HG02588 (cell line): ENCODE results near the gene LNPK.
"Not testable (repeated sequence)": the region's sequence is repeated elsewhere in the genome, so short reads cannot be mapped to it uniquely, and the experiment has no call there.

ENCODE experiments used
- ATAC-seq: cut with Tn5 transposase; IDR thresholded peaks from one replicate; pipeline ENCODE4 v1.9.1; 2021; ENCODE audit warnings: mild to moderate bottlenecking, moderate library complexity; ENCODE audit not compliant: unreplicated experiment

LNPK gene, protein sequence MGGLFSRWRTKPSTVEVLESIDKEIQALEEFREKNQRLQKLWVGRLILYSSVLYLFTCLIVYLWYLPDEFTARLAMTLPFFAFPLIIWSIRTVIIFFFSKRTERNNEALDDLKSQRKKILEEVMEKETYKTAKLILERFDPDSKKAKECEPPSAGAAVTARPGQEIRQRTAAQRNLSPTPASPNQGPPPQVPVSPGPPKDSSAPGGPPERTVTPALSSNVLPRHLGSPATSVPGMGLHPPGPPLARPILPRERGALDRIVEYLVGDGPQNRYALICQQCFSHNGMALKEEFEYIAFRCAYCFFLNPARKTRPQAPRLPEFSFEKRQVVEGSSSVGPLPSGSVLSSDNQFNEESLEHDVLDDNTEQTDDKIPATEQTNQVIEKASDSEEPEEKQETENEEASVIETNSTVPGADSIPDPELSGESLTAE

DNA sequence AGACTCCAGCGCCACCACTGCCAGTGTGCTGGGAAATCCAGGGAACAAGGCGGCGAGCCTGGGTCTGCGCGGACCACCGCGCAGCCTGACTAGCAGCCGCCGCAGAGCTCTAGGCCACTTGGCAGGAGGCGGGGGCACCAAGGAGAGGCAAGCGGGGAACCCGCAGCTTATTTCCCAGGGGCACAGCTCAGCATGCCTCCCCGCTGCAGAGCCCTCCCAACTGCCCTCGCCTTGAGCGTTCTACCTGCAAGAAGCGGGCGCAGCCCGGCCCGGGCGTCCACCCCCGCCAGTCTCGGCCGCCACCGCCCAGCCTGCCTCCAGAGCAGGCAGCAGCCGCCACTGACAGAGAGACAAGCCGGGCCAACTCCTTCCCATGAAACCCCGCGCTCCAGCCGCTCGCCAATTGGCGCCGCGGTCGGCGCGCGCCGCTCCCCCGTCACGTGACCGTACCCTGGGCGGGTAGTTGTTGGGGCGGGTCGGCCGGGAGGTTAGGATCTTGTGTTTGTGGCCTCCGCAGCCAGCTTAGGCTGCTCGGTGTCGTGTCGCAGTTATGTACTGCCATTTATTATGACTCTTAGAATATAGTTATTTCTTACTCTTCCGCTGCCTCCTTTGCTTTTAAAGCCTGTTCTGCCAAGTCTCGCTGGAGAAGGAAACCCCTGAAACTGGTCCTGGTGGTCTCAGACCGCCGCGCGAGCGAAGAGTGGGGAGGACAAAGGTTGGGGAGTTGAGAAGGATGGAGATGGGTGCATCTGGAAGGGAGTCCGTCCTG lies at the start of gene LNPK:
Gene LNPK, minus strand, starts transcription at position 352 of the 772 bp plus-strand sequence. CDS start 6,683 bp downstream, outside the sequence.
- peak; percentile 92 for ATAC-seq

- ATAC-seq: no peak
Measured at GRCh38 chr2:176039375-176039774, 37.3 kb upstream of the LNPK start.

DNA sequence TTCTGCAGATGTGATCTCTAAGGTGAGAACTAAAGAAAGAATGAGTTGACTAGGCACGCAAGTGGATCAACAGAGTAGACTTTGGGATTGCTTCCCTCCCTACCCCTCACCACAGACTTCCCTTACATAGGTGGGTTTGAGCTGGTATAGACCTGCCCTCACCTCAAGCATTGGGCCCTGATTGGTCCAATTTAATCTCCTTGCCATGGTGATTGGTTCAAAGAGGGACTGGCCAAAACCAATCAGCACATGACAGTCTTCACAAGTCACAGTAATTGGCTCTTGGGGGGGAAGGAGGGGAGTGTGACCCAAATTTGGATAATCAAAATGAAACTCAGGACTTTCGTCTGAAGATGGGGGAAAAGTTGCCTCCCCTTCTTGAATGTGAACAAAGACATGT lies 36.6 kb upstream of the LNPK start:
- no peak for ATAC-seq

DNA sequence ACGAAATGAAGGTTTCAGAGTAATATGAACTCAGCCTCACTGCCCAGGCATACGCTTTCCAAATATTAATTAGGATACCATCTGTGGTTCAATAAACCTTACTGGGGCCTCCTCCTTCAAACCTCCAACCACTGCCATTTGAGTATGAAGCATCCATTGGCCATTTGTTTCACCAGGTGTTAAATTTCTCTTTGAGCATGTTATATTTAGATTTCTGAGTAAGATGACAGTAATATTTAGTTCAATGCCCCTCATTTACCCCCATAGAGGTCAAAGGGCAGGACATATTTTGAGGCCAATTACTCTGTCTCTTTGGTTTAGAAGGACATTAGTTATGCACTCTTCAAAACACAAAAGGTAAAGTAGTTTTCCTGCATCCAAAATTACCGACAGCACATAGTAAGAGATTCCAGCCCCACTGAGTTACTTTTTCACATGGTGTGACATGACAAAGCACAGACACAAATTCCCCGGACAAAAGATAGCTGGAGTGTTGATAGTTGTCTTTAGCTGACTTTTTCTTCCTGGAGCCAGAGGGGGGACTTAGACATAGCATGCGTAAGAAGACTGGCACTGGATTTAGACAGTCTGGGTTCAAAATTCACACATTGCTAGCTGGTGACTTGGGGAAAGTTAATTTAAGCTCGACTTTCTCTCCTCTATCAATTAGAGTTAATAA lies 33.1 kb upstream of the LNPK start:
- no peak for ATAC-seq

DNA sequence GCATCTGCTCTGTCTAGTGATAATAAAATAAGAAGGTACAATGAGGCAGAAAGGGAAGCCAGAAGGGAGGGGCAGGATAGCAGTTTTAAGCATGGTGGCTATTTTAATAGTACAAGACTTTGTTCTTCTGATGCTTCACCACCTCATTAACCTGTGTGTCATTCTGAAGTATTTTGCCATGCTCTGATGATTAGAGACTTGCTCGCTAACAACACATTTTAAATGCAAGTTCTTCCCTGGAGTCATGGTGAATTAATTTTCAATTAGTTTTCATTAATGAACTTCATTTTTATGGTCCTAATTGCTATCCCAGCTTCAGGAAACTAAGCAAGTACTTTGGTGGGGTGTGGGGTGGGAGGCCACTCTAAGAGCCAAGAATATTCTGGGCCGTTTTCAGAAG lies 25.7 kb upstream of the LNPK start:
- ATAC-seq: no peak

GRCh38 chr2:176025932-176026331 lies 23.9 kb upstream of the LNPK start:
- ATAC-seq: no peak

- ATAC-seq: no peak
Measured at GRCh38 chr2:176024083-176024482, 22.0 kb upstream of the LNPK start.

- no peak for ATAC-seq
Measured at GRCh38 chr2:176022048-176022447, 20.0 kb upstream of the LNPK start.

DNA sequence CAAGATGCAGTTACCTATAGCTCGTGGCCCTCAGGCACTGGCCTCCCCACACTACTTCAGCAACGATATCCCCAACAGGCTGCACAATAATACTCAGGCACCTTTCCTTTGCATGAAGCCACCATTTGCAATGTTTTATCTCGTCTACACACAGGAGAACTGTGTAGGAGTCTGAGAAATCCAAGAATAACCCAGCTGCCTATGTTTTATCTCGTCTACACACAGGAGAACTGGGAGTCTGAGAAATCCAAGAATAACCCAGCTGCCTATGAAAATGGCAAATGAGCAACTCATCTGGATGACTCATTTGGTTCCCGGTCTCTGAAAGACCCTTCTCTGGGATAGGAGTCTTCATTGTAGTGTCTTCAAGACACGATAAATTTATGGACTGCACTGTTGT lies 18.3 kb upstream of the LNPK start:
- ATAC-seq: no peak

- no peak for ATAC-seq
Measured at GRCh38 chr2:176018708-176019107, 16.6 kb upstream of the LNPK start.

GRCh38 chr2:176009445-176009844 lies 7.4 kb upstream of the LNPK start:
- ATAC-seq: no peak

DNA sequence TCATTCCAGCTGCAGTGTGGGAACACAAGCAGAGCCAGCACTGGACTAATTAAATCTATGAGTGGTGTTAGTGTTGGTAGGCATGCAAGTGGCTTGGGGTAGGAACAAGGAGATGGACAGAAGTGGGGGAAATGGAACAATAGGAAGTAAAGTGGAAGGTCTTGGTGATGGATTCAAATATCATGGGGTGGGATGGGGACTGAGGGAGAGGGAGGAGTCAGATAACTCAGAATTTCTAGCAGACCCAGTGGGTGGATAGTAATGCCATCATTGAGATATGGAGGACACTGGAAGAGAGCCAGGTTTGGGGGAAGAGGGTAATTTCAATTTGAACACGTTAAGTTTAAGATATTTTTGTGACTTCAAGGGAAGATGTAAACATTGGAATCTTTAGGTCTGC lies 2.9 kb upstream of the LNPK start:
- ATAC-seq: no peak

DNA sequence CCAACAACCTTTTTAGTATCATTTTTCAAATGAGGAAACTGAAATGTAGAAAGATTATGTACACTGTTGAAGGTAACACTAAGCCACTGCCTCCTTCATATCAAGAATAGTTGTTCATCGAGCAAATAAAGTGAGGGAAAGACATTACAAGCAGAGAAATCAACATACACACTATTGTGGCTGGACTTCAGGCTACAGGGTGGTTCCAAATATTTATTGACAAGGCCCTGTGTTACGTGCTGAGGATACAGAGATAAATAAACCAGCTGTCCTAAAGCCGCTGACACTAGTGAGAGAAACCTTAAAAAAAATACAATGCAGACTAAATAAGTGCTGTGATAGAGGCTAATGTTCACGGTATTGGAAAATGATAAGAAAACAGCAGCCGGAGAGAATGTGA lies 1.9 kb upstream of the LNPK start:
- no peak for ATAC-seq

GRCh38 chr2:176002688-176003210 lies 682 bp upstream of the LNPK start:
- peak; percentile 5 for ATAC-seq

- peak; percentile 48 for ATAC-seq
Measured at GRCh38 chr2:176001281-176001915, 669 bp downstream of the LNPK start.

DNA sequence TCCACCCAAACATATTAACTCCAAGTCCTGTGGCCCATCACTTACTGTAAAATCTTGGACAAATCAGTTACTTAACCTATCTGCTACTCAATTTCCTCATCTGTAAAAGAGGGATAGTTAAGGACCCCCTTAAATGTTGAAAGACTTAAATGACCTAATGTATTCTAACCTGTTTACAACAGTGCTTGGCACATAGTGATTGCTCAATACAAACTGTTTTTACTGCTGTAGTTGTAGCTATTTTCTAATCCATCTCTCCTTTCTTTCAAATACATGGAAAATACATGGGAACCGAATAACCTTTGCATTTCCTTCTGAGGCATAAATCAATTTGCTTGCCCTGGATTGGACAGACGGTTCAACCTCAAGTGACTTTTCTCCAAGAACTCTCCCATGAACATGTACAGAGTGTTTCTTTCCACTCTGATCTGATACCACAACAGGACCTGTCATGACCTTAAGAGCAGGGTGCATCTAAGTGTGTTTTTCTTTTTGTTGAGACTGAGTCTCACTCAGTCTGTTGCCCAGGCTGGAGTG lies 2.7 kb downstream of the LNPK start:
- no peak for ATAC-seq

DNA sequence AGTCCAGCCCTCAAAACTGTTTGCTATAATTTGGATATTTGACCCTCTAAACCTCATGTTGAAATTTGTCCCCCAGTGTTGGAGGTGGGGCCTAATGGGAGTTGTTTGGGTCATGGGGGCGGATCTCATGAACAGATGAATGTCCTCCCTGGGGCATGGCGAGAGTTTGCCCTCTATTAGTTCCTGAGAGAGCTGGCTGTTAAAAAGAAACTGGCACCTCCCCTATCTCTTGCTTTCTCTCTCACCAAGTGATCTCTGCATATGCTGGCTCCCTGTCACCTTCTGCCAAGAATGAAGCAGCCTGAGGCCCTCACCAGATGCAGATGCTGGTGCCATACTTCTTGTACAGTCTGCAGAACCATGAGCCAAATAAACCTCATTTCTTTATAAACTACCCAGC lies 12.0 kb downstream of the LNPK start:
- ATAC-seq: no peak

DNA sequence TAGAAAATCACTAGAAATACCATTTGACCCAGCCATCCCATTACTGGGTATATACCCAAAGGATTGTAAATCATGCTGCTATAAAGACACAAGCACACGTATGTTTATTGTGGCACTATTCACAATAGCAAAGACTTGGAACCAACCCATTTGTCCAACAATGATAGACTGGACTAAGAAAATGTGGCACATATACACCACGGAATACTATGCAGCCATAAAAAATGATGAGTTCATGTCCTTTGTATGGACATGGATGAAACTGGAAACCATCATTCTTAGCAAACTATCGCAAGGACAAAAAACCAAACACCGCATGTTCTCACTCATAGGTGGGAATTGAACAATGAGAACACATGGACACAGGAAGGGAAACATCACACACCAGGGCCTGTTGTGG lies 14.9 kb downstream of the LNPK start:
- ATAC-seq: not testable (repeated sequence)

DNA sequence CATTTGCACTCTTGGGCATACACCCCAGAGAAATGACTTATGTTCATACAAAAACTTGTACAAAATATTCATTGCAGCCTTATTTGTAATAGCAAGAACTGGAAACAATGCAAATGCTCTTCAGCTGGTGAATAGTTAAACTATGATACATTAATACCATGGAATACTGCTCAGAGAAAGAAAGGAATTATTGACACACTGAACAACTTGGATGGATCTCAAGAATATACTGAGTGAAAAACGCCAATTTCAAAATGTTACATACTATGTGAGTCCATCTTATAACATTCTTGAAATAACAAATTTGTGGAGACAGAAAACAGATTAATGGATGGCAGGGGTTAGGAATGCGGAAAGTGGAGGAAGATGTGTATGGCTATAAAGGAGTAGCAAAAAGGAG lies 17.2 kb downstream of the LNPK start:
- no peak for ATAC-seq

DNA sequence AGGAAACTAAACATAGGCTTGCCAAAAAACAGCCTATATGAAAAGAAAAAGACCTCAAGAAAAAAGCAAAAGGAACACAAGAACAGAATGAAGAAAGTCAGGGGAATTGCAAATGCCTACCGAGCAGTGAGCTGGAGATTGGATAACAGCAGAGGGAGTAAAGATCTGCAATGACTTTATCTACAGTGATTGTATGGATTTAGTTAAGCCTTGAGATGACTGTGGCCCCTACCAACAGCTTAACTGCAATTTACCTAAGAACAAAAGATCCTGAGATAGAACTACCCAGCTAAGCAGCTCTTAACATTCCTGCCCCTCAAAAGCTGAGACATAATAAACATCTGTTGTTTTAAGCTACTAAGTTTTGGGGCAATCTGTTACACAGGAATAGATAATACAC lies 20.5 kb downstream of the LNPK start:
- ATAC-seq: no peak
